CD4-positive, alpha-beta T cell treated with Interferon alpha-2 for 1 hour (primary cell): Measurements from ENCODE around the gene NINJ1.

Source experiments
- DNase-seq, 2 donors: peaks; one replicate each; pipeline ENCODE4 v3.0.0-alpha.2; 2020 to 2022

Gene NINJ1

GRCh38 chr9:93099551-93100275 lies 34.3 kb downstream of the NINJ1 start:
- DNase-seq: no peak

DNA sequence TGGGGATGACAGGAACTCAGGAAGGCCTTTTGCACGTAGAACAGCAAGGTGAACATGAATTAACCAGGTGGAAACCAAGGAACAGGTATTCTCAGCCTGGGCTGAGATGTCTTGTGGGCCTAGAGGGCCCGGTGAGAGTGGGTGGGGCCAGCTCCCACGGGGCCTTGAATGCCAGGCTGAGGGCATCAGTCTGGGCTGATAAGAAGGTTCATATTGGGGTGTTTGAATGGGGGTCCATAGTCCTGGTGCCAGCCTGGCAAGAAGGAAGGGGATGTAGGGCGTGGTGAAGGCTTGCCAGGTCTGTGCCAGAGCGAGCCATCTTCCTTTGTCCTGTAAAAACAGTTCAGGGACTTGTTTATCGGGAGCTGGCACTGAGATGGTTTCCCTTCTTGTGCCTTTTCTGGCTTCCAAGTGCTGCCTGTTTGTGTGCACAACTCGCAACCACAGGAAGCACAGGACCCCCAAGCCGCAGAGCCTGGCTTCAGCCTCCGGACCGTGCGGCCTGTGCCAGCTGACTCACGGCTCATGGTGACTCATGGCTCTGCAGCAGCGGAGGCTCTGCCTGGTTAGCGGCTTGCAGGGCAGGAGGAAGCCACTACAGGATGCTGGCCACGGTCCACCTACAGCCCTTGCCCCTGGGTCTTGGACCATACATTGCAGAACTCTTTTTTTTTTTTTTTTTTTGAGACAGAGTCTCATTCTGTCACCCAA lies 35.7 kb downstream of the NINJ1 start:
- DNase-seq: peak; percentile 52 to 80

- no peak for DNase-seq
Observed at GRCh38 chr9:93097511-93098201, 36.4 kb downstream of the NINJ1 start.

DNA sequence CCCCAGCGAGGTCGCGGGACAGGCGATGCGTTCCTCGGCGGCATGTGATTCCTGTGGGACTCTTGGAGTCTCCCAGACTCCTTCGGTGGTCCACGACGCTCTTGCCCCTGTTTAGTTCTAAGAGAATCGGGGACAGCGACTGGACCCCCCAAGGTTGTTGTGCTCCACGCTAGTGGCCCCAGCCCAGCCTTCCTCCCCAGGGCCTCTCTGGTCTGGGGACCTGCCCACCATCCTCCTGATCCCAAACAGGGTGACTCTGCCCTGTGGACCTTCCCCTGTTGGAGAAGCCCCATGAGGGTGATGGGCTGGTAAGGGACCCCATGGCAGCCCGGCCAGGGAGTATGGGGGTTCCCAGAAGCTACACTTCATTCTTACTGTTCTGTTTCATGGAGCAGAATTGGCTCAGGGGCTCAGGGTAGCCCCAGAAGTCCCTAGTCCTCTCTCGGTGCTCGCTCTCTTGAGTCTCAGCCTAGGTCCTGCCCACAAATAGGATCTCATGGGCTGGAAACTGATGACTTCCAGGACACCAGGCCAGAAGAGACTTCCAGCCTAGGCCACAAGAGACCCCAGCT lies 37.2 kb downstream of the NINJ1 start:
- DNase-seq: no peak

- DNase-seq: peak; percentile 45 to 71
Observed at GRCh38 chr9:93096131-93096802, 37.8 kb downstream of the NINJ1 start, which contains the start of gene CARD19. Gene CARD19, plus strand, starts transcription at chr9:93096217. Its CDS starts 129 bp downstream, at chr9:93096346.

- DNase-seq: peak; percentile 100
Observed at GRCh38 chr9:93095205-93096130, 38.6 kb downstream of the NINJ1 start.

- DNase-seq: peak in 1 of 2 donors; percentile 55
Observed at GRCh38 chr9:93094658-93095204, 39.3 kb downstream of the NINJ1 start.

- no peak for DNase-seq
Observed at GRCh38 chr9:93093877-93094657, 40.0 kb downstream of the NINJ1 start.

GRCh38 chr9:93093127-93093876 lies 40.7 kb downstream of the NINJ1 start:
- DNase-seq: no peak

DNA sequence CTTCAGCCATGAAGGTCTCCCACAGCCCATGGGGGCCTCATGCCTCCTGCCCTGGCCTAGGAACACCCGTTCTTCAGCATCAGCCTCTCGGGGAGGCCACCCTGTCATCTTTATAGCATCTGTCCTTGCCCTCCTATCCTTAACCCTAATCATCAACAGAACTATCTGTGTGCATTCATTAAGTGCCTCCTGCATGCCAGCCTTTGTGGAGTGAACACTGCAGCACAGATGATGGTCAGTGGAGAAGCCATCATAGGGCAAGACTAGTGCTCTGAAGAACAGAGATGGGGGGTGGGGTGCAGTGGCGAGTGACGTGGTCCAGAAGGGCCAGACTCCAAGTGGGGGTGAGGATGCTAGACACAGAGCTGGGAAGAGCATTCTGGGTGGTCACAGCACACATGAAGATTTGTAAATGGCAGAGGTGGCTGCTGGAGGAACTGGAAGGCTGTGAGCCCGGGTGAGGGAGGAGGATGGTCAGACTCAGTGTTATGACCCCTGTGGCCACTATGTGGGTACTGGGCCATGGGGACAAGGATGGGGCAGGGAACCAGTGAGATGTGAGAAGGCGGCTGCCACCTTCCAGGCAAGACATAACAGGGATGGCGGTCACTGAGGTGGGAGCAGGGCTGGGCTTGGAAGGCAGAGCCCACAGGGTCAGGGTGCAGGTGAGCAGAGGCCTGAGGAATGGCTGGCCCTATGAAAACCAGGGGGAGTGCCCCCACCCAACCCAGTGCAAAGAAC lies 41.6 kb downstream of the NINJ1 start:
- DNase-seq: no peak

DNA sequence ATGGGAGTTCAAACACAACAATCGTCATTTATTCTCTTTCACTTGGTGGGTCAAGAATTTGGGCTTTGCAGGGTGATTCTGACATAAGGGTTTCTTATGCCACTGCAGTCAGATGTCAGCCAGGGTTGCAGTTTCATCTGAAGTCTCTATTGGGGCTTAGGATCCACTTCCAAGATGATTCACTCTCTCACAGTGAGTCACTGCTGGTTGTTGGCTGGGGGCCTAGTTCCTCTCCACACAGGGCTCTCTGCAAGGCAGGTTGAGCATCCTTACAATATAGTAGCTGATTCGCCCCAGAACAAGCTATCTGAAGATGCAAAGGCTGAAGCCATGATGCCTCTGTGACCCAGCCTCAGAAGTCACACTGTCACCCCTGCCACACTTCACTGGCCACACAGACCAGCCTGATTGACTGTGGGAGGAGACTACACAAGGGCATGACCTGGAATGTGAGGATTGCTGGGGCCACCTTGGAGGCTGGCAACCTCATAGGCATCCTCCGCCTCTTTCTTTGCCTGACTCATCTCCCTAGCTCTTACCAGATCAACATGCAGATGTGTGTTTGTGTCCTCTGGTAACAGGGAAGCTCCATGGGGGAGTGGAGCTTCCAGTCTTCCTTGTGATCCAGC lies 42.5 kb downstream of the NINJ1 start:
- peak in 1 of 2 donors; percentile 32 for DNase-seq

DNA sequence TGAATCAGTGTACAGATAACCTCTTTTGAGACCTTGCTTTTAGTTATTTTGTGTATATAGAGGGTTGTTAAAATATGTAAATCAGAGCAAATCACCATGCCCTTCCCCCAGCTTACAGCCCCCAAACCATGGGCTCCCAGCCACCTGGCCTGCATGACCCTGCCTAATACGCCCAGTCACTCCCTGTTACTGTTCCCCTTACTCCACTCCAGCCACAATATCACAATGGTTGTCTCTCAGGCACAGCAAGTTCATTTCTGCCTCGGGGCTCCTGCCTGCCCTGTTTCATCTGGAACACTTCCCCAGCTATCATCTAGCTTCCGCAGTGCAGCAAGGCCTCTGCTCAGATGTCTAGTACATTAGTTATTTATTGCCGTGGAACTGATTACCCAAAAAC lies 43.0 kb downstream of the NINJ1 start:
- no peak for DNase-seq

DNA sequence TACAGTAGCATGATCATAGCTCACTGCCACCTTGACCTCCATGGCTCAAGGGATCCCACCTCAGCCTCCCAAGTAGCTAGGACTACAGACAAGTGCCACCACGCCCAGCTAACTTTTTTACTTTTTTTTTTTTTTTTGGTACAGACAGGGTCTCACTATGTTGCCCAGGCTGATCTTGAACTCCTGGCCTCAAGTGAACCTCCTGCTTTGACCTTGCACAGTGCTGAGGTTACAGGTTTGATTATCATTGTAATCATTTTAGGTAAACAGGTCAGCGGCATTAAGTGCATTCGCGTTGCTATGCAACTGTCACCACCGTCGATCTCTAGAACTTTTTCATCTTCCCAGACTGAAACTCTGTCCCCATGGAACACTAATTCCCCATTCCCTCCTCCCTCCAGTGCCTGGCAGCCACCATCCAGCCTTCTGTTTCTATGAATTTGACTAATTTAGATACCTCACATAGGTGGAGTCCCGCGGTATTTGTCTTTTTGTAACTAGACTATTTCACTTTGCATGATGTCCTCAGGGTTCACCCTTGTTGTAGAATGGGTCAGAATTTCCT lies 43.9 kb downstream of the NINJ1 start:
- DNase-seq: no peak

DNA sequence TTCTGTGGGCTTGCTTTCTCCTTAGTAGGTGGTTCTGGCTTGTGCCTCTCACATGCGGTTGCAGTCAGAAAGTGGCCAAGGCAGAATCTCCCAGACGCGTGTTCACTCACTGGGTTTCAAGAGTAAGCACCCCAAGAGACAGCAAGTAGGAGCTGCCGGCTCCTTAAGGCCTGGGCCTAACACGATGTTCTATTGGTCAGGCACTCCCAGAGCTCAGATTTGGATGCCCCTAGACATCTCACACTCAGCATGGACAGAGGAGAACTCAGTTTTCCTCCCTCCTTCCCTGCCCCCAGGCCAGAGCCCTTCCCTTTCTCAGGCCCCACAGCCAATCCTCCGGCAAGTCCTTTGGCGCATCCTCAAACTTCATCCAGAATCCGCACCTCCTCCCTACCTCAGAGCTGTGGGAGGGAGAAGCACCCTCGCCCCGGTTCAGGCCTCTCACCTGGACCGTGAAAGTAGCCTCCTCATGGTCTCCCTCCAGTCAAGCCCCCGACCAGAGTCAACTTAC lies 44.5 kb downstream of the NINJ1 start:
- no peak for DNase-seq

- DNase-seq: no peak
Observed at GRCh38 chr9:93089024-93089423, 45.0 kb downstream of the NINJ1 start.

- DNase-seq: no peak
Observed at GRCh38 chr9:93088656-93089015, 45.4 kb downstream of the NINJ1 start.

DNA sequence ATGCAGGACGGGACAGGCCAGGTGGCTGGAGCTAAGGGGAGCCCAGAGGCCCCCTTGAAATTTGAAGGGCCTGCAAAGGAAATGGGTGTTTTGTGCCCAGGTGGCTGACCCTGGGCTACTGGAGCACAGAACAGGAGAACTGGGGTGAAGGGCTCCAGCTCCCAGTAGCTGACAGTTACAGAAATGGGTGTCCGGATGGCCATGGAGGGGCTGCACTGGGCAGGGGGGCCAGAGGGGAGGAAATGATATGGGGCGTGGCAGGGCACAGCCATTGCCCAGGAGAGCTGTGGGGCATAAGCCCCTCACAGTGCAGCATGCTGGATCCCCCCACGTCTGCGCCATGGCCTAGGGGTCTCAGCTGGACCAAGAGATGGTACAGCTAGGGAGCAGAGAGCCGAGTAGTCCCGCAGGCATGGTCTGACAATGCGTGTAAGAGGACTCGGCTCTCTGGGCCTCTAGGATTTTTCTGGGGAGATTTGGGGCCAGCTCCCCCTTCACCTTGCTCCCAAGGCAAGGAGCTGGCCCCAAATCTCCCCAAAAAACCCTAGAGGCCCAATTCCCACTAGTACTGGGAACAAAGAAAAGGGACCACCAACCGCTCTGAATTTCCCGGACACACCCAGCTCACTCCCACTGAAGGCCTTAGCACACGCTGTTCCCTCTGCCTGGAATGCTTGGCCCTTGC lies 45.9 kb downstream of the NINJ1 start:
- DNase-seq: no peak
